OCI-LY1 (cell line): ENCODE data around the gene RAB6B.

Source experiments
- H2AFZ ChIP-seq: fragments of 200-600 bp; sonication (generic), shearing (Covaris generic); 2 replicates; pipeline ENCODE4 v1.6.0; 2014; ENCODE audit warnings: antibody characterized with exemption, mild to moderate bottlenecking, low read length
- H3F3A ChIP-seq: fragments of 200-600 bp; sonication (generic), shearing (Covaris generic); 2 replicates; pipeline ENCODE4 v1.6.0; 2014; ENCODE audit warnings: mild to moderate bottlenecking, antibody characterized with exemption, low read length, moderate library complexity; ENCODE audit not compliant: insufficient read depth
- H3K27ac ChIP-seq: fragments of 200-600 bp; sonication (generic); 2 replicates; pipeline ENCODE4 v1.5.1; 2014; ENCODE audit warnings: low read length, mixed run types, mild to moderate bottlenecking, low read depth; ENCODE audit not compliant: poor library complexity, severe bottlenecking
- H3K27me3 ChIP-seq: fragments of 200-600 bp; sonication (generic); 2 replicates; pipeline ENCODE4 v1.6.0; 2014; ENCODE audit warnings: antibody characterized with exemption, mild to moderate bottlenecking, low read length, moderate library complexity; ENCODE audit not compliant: insufficient read depth
- H3K36me3 ChIP-seq: fragments of 200-600 bp; sonication (generic); 2 replicates; pipeline ENCODE4 v1.6.1; 2014; ENCODE audit warnings: mild to moderate bottlenecking, antibody characterized with exemption, low read length, moderate library complexity, mixed read lengths; ENCODE audit not compliant: insufficient read depth
- H3K4me1 ChIP-seq: fragments of 200-600 bp; sonication (generic); 2 replicates; pipeline ENCODE4 v1.5.1; 2014; ENCODE audit warnings: mild to moderate bottlenecking, low read length, moderate library complexity; ENCODE audit not compliant: insufficient read depth, severe bottlenecking
- H3K4me2 ChIP-seq: fragments of 200-600 bp; sonication (generic), shearing (Covaris generic); 2 replicates; pipeline ENCODE4 v1.6.1; 2014; ENCODE audit warnings: low read length
- H3K4me3 ChIP-seq: fragments of 200-600 bp; sonication (generic); 2 replicates; pipeline ENCODE4 v1.5.1; 2014; ENCODE audit warnings: low read length, low read depth, mild to moderate bottlenecking, mixed read lengths; ENCODE audit not compliant: poor library complexity, severe bottlenecking
- H3K79me2 ChIP-seq: fragments of 200-600 bp; shearing (Covaris generic); 2 replicates; pipeline ENCODE4 v1.6.1; 2016; ENCODE audit warnings: mixed run types, low read length, mixed read lengths; ENCODE audit not compliant: insufficient read depth
- H3K9ac ChIP-seq: fragments of 200-600 bp; sonication (generic), shearing (Covaris generic); 2 replicates; pipeline ENCODE4 v1.6.1; 2014; ENCODE audit warnings: mild to moderate bottlenecking, low read length, mixed read lengths
- H3K9me2 ChIP-seq: fragments of 200-600 bp; sonication (generic), shearing (Covaris generic); 2 replicates; pipeline ENCODE4 v1.6.1; 2014; ENCODE audit warnings: low read depth, mild to moderate bottlenecking, low read length, mixed read lengths
- H3K9me3 ChIP-seq: fragments of 200-600 bp; shearing (Covaris generic); 2 replicates; pipeline ENCODE4 v1.6.1; 2014; ENCODE audit warnings: low read length, mixed read lengths
- H4K20me1 ChIP-seq: fragments of 200-600 bp; sonication (generic), shearing (Covaris generic); 2 replicates; pipeline ENCODE4 v1.6.0; 2016; ENCODE audit warnings: mild to moderate bottlenecking, low read length; ENCODE audit not compliant: insufficient read depth
- EZH2 ChIP-seq: fragments of 200-600 bp; sonication (generic), shearing (Covaris generic); IDR thresholded peaks from 2 replicates; pipeline ENCODE4 v1.8.0; 2017; ENCODE audit warnings: borderline replicate concordance, mixed run types, mild to moderate bottlenecking, antibody characterized with exemption, low read length, moderate library complexity, mixed read lengths
- TF ChIP-seq, protein P1 (sequence below): fragments of 200-600 bp; sonication (generic), shearing (Covaris generic); IDR thresholded peaks from 2 replicates; pipeline ENCODE4 v1.5.1; 2017; ENCODE audit warnings: mild to moderate bottlenecking, antibody characterized with exemption, low read length, moderate library complexity, mixed read lengths

RAB6B gene

DNA sequence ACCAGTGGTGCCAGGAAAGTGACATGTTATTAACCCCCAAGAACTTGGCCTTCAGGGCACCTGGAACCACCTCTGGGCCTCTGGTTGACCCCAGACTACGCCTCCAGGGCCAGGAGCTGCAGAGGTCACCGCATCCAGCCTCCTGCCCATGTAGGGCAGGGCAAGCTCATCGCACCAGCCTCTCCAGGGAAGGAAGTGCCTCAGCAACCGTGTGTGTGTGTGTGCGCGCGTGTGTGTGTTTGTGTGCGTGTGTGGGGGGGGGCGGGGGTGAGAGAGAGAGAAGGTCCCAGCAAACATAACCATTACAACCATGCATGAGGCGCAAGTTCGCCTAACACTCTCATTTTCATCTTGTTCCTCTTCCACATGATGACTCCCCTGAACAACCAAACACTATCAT is 31.8 kb downstream of the RAB6B start:
- Histone ChIP-seq H3K4me3 (no peak overlapping the region), H2AFZ (no peak overlapping the region), H3K9me2 (no peaks in the 10 kb centered on the region), H3K4me1 (no peaks in the 10 kb centered on the region), H3F3A (no peaks in the 10 kb centered on the region), H3K9ac (no peak overlapping the region), H3K4me2 (no peak overlapping the region), H3K9me3 (no peaks in the 10 kb centered on the region), H3K27ac (no peak overlapping the region), H3K36me3 (no peaks in the 10 kb centered on the region), H3K27me3 (no peaks in the 10 kb centered on the region), H4K20me1 (no peaks in the 10 kb centered on the region), H3K79me2 (no peaks in the 10 kb centered on the region)
- TF ChIP-seq EZH2 = no peak
- TF ChIP-seq, protein P1, sequence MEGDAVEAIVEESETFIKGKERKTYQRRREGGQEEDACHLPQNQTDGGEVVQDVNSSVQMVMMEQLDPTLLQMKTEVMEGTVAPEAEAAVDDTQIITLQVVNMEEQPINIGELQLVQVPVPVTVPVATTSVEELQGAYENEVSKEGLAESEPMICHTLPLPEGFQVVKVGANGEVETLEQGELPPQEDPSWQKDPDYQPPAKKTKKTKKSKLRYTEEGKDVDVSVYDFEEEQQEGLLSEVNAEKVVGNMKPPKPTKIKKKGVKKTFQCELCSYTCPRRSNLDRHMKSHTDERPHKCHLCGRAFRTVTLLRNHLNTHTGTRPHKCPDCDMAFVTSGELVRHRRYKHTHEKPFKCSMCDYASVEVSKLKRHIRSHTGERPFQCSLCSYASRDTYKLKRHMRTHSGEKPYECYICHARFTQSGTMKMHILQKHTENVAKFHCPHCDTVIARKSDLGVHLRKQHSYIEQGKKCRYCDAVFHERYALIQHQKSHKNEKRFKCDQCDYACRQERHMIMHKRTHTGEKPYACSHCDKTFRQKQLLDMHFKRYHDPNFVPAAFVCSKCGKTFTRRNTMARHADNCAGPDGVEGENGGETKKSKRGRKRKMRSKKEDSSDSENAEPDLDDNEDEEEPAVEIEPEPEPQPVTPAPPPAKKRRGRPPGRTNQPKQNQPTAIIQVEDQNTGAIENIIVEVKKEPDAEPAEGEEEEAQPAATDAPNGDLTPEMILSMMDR = no peak

DNA sequence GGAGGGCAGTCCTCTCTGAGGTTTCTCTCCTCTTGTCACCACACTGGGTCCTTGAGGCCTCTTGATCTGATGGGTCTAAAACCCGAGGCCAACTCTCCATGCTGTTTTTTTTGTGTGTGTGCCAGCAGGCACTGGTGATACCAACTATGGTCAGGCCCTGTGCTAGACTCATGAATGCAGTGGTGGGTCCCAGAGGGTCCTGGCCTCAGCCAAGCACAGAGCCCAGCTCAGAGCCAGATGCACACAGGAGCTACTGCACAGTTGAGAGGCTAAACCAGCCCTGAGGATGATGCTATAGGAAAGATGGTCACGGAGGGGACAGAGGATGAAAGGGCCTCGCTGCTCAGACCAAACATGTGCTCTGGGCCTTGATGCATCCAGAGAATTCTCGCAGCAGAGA is 33.5 kb downstream of the RAB6B start:
- no peak for TF ChIP-seq EZH2
- TF ChIP-seq, protein P1 = no peak
- Histone ChIP-seq H4K20me1 (no peaks in the 10 kb centered on the region), H3F3A (no peaks in the 10 kb centered on the region), H3K9ac (no peak overlapping the region), H3K4me1 (no peaks in the 10 kb centered on the region), H3K4me2 (no peak overlapping the region), H3K79me2 (no peaks in the 10 kb centered on the region), H2AFZ (no peak overlapping the region), H3K27me3 (no peaks in the 10 kb centered on the region), H3K27ac (no peak overlapping the region), H3K36me3 (no peaks in the 10 kb centered on the region), H3K9me2 (no peaks in the 10 kb centered on the region), H3K4me3 (no peak overlapping the region), H3K9me3 (no peaks in the 10 kb centered on the region)

DNA sequence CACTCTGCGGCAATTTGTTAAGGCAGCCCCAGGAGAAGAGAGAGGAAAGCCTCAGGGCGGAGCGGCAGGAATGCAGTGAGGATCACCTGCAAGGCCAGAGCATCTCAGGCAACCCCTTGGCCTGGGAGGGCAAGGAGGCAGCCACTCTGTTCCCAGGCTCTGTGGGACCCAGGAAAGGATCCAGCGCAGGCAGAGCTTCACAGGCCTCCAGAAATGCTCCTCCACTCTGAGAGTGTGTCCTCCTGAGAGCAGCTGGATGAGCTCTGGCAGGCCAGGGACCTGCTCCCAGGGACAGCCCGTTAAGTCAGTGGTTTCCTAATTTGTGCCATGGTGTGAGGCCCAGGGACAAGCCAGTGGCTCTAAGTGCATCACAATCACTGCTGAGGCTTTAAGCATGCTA is 35.2 kb downstream of the RAB6B start:
- no peak for TF ChIP-seq EZH2
- TF ChIP-seq, protein P1 = no peak
- Histone ChIP-seq H4K20me1 (no peaks in the 10 kb centered on the region), H3K27ac (no peak overlapping the region), H3K4me1 (no peaks in the 10 kb centered on the region), H3K79me2 (no peaks in the 10 kb centered on the region), H3K4me3 (no peak overlapping the region), H3K9ac (no peak overlapping the region), H3K36me3 (no peaks in the 10 kb centered on the region), H3K27me3 (no peaks in the 10 kb centered on the region), H3K9me3 (no peaks in the 10 kb centered on the region), H2AFZ (no peak overlapping the region), H3K4me2 (no peak overlapping the region), H3K9me2 (no peaks in the 10 kb centered on the region), H3F3A (no peaks in the 10 kb centered on the region)
